H1 (cell line): Measurements from ENCODE around the gene GP1BB. TPM values are rescaled to one million over a fixed set of nuclear protein-coding genes. Genes with fewer than 3 reads are reported as not detected.

Source experiments
- CTCF ChIA-PET: fragments of 300-600 bp; sonication (Branson Sonifier 250); formaldehyde crosslinking; loops from one replicate; lab custom pipeline; 2021; ENCODE audit not compliant: partially characterized antibody; lab: Charles Lee
- POLR2A ChIA-PET: fragments of 300-600 bp; sonication (Branson Sonifier 250); formaldehyde crosslinking; loops from one replicate; lab custom pipeline; 2021; ENCODE audit warnings: inconsistent platforms; ENCODE audit not compliant: partially characterized antibody; lab: Charles Lee
- DNase-seq, 2 experiments: peaks; one replicate each; pipeline versions ENCODE4 v3.0.0 to v3.0.0-alpha.2; 2010 to 2022; ENCODE audit warnings: low spot score in 2 of 2, low read depth in 1 of 2, mixed read lengths in 1 of 2
- FAIRE-seq: peaks from 2 replicates; lab custom pipeline; 2011; peaks lifted over from hg19 to GRCh38; lab: Jason Lieb, UNC
- H2AFZ ChIP-seq: 2 replicates; pipeline ENCODE4 v1.8.1; 2012; ENCODE audit warnings: low read length, inconsistent platforms
- H2AK5ac ChIP-seq: 2 replicates; pipeline ENCODE4 v1.6.1; 2013; ENCODE audit warnings: low read depth, low read length
- H2BK120ac ChIP-seq: replicated peaks from 2 replicates; pipeline ENCODE3; 2013; ENCODE audit warnings: low read depth, low read length, inconsistent platforms
- H2BK12ac ChIP-seq: 2 replicates; pipeline ENCODE4 v1.6.1; 2013; ENCODE audit warnings: low read depth, low read length
- H2BK15ac ChIP-seq: 2 replicates; pipeline ENCODE4 v1.6.1; 2013; ENCODE audit warnings: low read length
- H2BK20ac ChIP-seq: 2 replicates; pipeline ENCODE4 v1.6.1; 2013; ENCODE audit warnings: low read length
- H2BK5ac ChIP-seq: 2 replicates; pipeline ENCODE4 v1.6.1; 2013; ENCODE audit warnings: low read depth, low read length
- H3K14ac ChIP-seq: 2 replicates; pipeline ENCODE4 v1.6.1; 2013; ENCODE audit warnings: inconsistent platforms; ENCODE audit not compliant: insufficient read length
- H3K18ac ChIP-seq: 2 replicates; pipeline ENCODE4 v1.6.1; 2013; ENCODE audit warnings: low read length; ENCODE audit errors: extremely low read depth
- H3K23ac ChIP-seq: 2 replicates; pipeline ENCODE4 v1.6.1; 2013; ENCODE audit warnings: inconsistent platforms; ENCODE audit not compliant: insufficient read length
- H3K23me2 ChIP-seq: 2 replicates; pipeline ENCODE4 v1.6.1; 2013; ENCODE audit warnings: low read depth, low read length
- H3K27ac ChIP-seq: 2 replicates; pipeline ENCODE4 v1.6.1; 2011; ENCODE audit warnings: low read depth, low read length, inconsistent platforms
- H3K27me3 ChIP-seq, 4 experiments: replicated peaks in 1 of 4; 1 replicate in 1 of 4; 2 replicates in 3 of 4; pipeline versions ENCODE4 v1.6.1 to v1.8.1; 2011 to 2013; ENCODE audit warnings: low read length in 3 of 4, mild to moderate bottlenecking in 3 of 4, inconsistent platforms in 2 of 4, mixed read lengths in 2 of 4, moderate library complexity in 1 of 4; ENCODE audit not compliant: control insufficient read depth in 3 of 4, insufficient read depth in 3 of 4; ENCODE audit errors: extremely low read depth in 1 of 4
- H3K36me3 ChIP-seq, 4 experiments: 2 replicates each; pipeline versions ENCODE4 v1.6.1 to v1.8.1; 2011 to 2013; ENCODE audit warnings: mild to moderate bottlenecking in 4 of 4, low read length in 3 of 4, moderate library complexity in 2 of 4, control low read depth in 1 of 4, inconsistent platforms in 1 of 4; ENCODE audit not compliant: insufficient read depth in 4 of 4, control insufficient read depth in 2 of 4
- H3K4ac ChIP-seq: replicated peaks from 2 replicates; pipeline ENCODE3; 2013; ENCODE audit warnings: low read length, low read depth, mixed read lengths, inconsistent platforms; ENCODE audit not compliant: insufficient read length
- H3K4me1 ChIP-seq, 4 experiments: replicated peaks in 1 of 4; 1 replicate in 1 of 4; 2 replicates in 3 of 4; pipeline versions ENCODE4 v1.6.1 to v1.8.1; 2011 to 2013; ENCODE audit warnings: low read length in 3 of 4, inconsistent platforms in 2 of 4, mixed read lengths in 1 of 4; ENCODE audit not compliant: insufficient read depth in 4 of 4, control insufficient read depth in 3 of 4
- H3K4me2 ChIP-seq, 2 experiments: 2 replicates each; pipeline versions ENCODE4 v1.6.1 to v1.8.1; 2011 to 2013; ENCODE audit warnings: low read depth in 2 of 2, low read length in 2 of 2, control low read depth in 1 of 2, inconsistent platforms in 1 of 2, mild to moderate bottlenecking in 1 of 2; ENCODE audit not compliant: insufficient read depth in 1 of 2
- H3K4me3 ChIP-seq, 4 experiments: fragments of 200-600, 300-600 bp in 1 of 4; sonication (generic), shearing (Covaris generic), sonication (Bioruptor Twin) in 1 of 4; 2 replicates each; pipeline versions ENCODE4 v1.5.1 to v1.8.1; 2011 to 2016; ENCODE audit warnings: low read length in 4 of 4, low read depth in 3 of 4, control low read depth in 2 of 4, inconsistent platforms in 2 of 4, mild to moderate bottlenecking in 2 of 4, mixed read lengths in 1 of 4, moderate library complexity in 1 of 4; ENCODE audit not compliant: insufficient read depth in 2 of 4; ENCODE audit errors: extremely low read depth in 1 of 4
- H3K56ac ChIP-seq: replicated peaks from 2 replicates; pipeline ENCODE3; 2013; ENCODE audit warnings: low read depth, mild to moderate bottlenecking, mixed read lengths, low read length, inconsistent platforms; ENCODE audit not compliant: insufficient read length
- H3K79me1 ChIP-seq: 2 replicates; pipeline ENCODE4 v1.6.1; 2013; ENCODE audit warnings: low read depth, low read length, control low read depth
- H3K79me2 ChIP-seq, 2 experiments: 2 replicates each; pipeline versions ENCODE4 v1.6.1 to v1.8.1; 2012 to 2013; ENCODE audit warnings: low read length in 2 of 2, mild to moderate bottlenecking in 2 of 2, inconsistent platforms in 1 of 2; ENCODE audit not compliant: insufficient read depth in 2 of 2, control insufficient read depth in 1 of 2
- H3K9ac ChIP-seq, 4 experiments: replicated peaks in 1 of 4; 1 replicate in 1 of 4; 2 replicates in 3 of 4; pipeline versions ENCODE4 v1.6.1 to v1.8.1; 2011 to 2013; ENCODE audit warnings: low read depth in 3 of 4, low read length in 3 of 4, control low read depth in 2 of 4, mild to moderate bottlenecking in 2 of 4, moderate library complexity in 2 of 4, inconsistent platforms in 1 of 4; ENCODE audit errors: extremely low read depth in 1 of 4
- H3K9me3 ChIP-seq, 2 experiments: 2 replicates each; pipeline versions ENCODE4 v1.6.1 to v1.8.1; 2012 to 2013; ENCODE audit warnings: mild to moderate bottlenecking in 2 of 2, moderate library complexity in 2 of 2, control low read depth in 1 of 2, inconsistent platforms in 1 of 2, low read depth in 1 of 2, low read length in 1 of 2, mixed read lengths in 1 of 2; ENCODE audit not compliant: insufficient read depth in 2 of 2
- H4K20me1 ChIP-seq, 2 experiments: replicated peaks in 1 of 2; 2 replicates each; pipeline versions ENCODE3 to v1.8.1; 2011 to 2013; ENCODE audit warnings: inconsistent platforms in 2 of 2, low read length in 2 of 2, mild to moderate bottlenecking in 1 of 2; ENCODE audit not compliant: insufficient read depth in 2 of 2, control insufficient read depth in 1 of 2
- H4K5ac ChIP-seq: 2 replicates; pipeline ENCODE4 v1.6.1; 2013; ENCODE audit warnings: low read length, low read depth, mixed read lengths, inconsistent platforms; ENCODE audit not compliant: insufficient read length
- H4K8ac ChIP-seq: 2 replicates; pipeline ENCODE4 v1.8.0; 2013; ENCODE audit warnings: mild to moderate bottlenecking, moderate library complexity, low read length, inconsistent platforms; ENCODE audit not compliant: insufficient read depth; ENCODE audit errors: extremely low read depth
- H4K91ac ChIP-seq: replicated peaks from 2 replicates; pipeline ENCODE3; 2013; ENCODE audit warnings: low read length, mixed read lengths, inconsistent platforms; ENCODE audit not compliant: insufficient read length
- BACH1 ChIP-seq: IDR thresholded peaks from 2 replicates; pipeline ENCODE4 v1.6.1; 2012; ENCODE audit warnings: low read length, improper control_type of control experiment
- CREB1 ChIP-seq: IDR thresholded peaks from 2 replicates; pipeline ENCODE4 v1.6.1; 2012; ENCODE audit warnings: inconsistent platforms
- EZH2 ChIP-seq: fragments of 200-600 bp; sonication (generic); IDR thresholded peaks from 2 replicates; pipeline ENCODE4 v1.7.1; 2012; ENCODE audit warnings: low read depth, mild to moderate bottlenecking, moderate library complexity, low read length, inconsistent platforms; ENCODE audit not compliant: severe bottlenecking
- SIN3A ChIP-seq, 2 experiments: IDR thresholded peaks in 1 of 2; conservative IDR thresholded peaks in 1 of 2; 2 replicates each; pipeline ENCODE4 v1.6.1; 2011 to 2012; ENCODE audit warnings: low read length in 2 of 2, improper control_type of control experiment in 1 of 2, low read depth in 1 of 2, mild to moderate bottlenecking in 1 of 2
- SP2 ChIP-seq: IDR thresholded peaks from 2 replicates; pipeline ENCODE4 v1.6.1; 2012; ENCODE audit warnings: mild to moderate bottlenecking, low read length, inconsistent platforms
- WGBS, 2 experiments: shearing (Covaris generic) in 1 of 2; methylation state at CpG; one replicate each; pipeline versions ENCODE4 v1.1.6 to v1.1.7; 2013 to 2015; ENCODE audit warnings: low lambda C conversion rate in 2 of 2, mixed read lengths in 2 of 2, inconsistent platforms in 1 of 2, low coverage in 1 of 2, missing lambda C conversion rate in 1 of 2; ENCODE audit not compliant: insufficient replicate concordance in 2 of 2, insufficient coverage in 1 of 2, insufficient read length in 1 of 2; ENCODE audit errors: extremely low coverage in 1 of 2, missing lambda C conversion rate in 1 of 2; 5-methylcytosine and 5-hydroxymethylcytosine counted together
- polyA plus RNA-seq, 7 experiments: library from polyadenylated mRNA; depleted of rRNA in 3 of 7; stranded (reverse) in 5 of 7; unstranded in 2 of 7; fragments of >200 nt in 5 of 7; fragments of 200-250 nt in 2 of 7; gene quantifications; 1 replicate in 5 of 7; 2 replicates in 1 of 7; 4 replicates in 1 of 7; pipeline versions ENCODE4 v1.2.1 to v1.2.3, GENCODE V29; 2011 to 2013; ENCODE audit warnings: missing spikeins in 2 of 7, mixed read lengths in 2 of 7
- total RNA-seq: library from RNA; stranded (reverse); fragmentation: NEBNext Ultra II Directional; extraction: Animal tissue kit (Norgen Biotek cat#: 25700); gene quantifications from 2 replicates; pipeline ENCODE4 v1.2.1, GENCODE V29; 2021
- TF ChIP-seq, protein P1 (sequence below), 3 experiments: IDR thresholded peaks; 1 replicate in 2 of 3; 2 replicates in 1 of 3; pipeline versions ENCODE4 v1.5.1 to v1.6.1; 2011; ENCODE audit warnings: low read length in 3 of 3, mild to moderate bottlenecking in 3 of 3, inconsistent platforms in 2 of 3, low read depth in 1 of 3, moderate library complexity in 1 of 3; ENCODE audit not compliant: insufficient read depth in 1 of 3; ENCODE audit errors: control extremely low read depth in 1 of 3
- TF ChIP-seq, protein P2 (sequence below): IDR thresholded peaks from 2 replicates; pipeline ENCODE4 v1.6.1; 2012; ENCODE audit warnings: inconsistent platforms

Gene GP1BB
- total and polyA plus RNA-seq, 2 of the 8 experiments (the other 6 are each of a cell fraction or from before 2014, with no cell fraction given) = 0.36 TPM; not detected in 1

DNA sequence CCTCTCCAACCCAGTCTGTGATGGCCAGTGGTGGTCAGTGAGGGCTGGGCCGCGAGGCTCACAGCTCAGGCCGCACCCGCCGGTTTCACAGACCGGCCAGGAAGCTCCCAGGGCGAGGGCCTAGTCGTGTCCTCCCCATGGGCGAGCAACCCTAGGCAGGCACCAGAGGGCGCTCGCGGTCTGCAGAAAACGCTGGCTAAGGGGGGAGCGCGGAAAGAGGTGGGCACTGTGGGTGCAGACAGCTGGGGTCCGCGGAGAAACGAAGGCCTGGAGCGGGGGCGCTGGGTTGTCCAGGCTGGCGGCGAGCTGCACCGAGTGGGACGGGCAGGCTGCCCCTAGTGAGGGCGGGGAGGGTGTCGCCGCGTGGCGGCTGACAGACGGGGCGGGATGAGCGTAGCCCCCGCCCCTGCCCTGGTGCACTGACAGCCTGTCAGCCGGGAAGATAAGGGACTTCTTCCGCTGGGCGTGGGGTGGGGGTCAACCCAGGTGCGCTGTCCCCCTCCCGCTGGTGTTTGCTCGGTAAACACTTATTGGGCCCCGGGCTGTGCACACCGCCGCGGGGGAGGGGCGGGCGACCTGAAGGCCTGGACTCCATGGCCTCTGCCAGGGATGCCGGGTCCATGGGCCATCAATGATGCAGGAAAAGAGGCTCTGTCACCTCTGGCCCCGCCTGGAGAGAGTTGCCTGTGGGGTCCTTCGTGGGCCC is 7.5 kb downstream of the GP1BB start:
- peak overlapping the region; percentile 93 for H4K91ac ChIP-seq
- peaks cover 0 to 4% (median 2%) of the 10 kb centered on the region in 4 experiments; a peak in 2 of 7 replicates for H3K4me1 ChIP-seq
- 15% methylated on average over 46 of the region's 48 CpGs; no CpG with 5 or more reads in 1 of the 2 experiments for WGBS, 2 experiments
- no peak overlapping the region for H2AFZ ChIP-seq
- H2BK20ac ChIP-seq = no peak overlapping the region
- H2BK5ac ChIP-seq = 0 out of 2 replicates have a peak overlapping the region, but pooled peaks have one; percentile 60
- H3K9me3 ChIP-seq = no peaks in the 10 kb centered on the region
- H2BK120ac ChIP-seq = no peak overlapping the region
- H3K4me3 ChIP-seq = peak overlapping the region in 3 of 4 experiments; percentile 13 to 49 (median 29); a peak in 4 of 8 replicates
- no peak overlapping the region for H3K14ac ChIP-seq
- no peak overlapping the region for H3K23ac ChIP-seq
- no peak overlapping the region for H3K18ac ChIP-seq
- no peaks in the 10 kb centered on the region for H3K79me1 ChIP-seq
- peak overlapping the region; percentile 99; the same call in 1 of the 2 replicates for H2BK15ac ChIP-seq
- DNase-seq (peak in 1 of 2 experiments; percentile 97), FAIRE-seq (no peak)
- peak overlapping the region; percentile 97; the same call in 1 of the 2 replicates for H2BK12ac ChIP-seq
- POLR2A ChIA-PET = interaction anchor here (0.6 to 1.2 kb wide), 4 partner anchors 17 to 223 kb away, joined by 3 read pairs; no protein-coding TSS in a partner anchor
- H3K23me2 ChIP-seq = no peaks in the 10 kb centered on the region
- no peak overlapping the region for H3K56ac ChIP-seq
- CTCF ChIA-PET = interaction anchor here (0.6 to 7.0 kb wide), 66 partner anchors 10 to 1950 kb away, joined by 3 to 168 read pairs (median 4); no protein-coding TSS in a partner anchor
- no peaks in the 10 kb centered on the region for H3K79me2 ChIP-seq
- H3K36me3 ChIP-seq = no peaks in the 10 kb centered on the region
- no peak overlapping the region for H3K27ac ChIP-seq
- H4K5ac ChIP-seq = peak overlapping the region; percentile 61
- H2AK5ac ChIP-seq = no peak overlapping the region
- H4K20me1 ChIP-seq = peaks cover 0 to 11% of the 10 kb centered on the region in 2 experiments
- H3K27me3 ChIP-seq = peaks cover 16 to 46% (median 40%) of the 10 kb centered on the region in 4 experiments
- peak overlapping the region; percentile 82 for H4K8ac ChIP-seq
- H3K4ac ChIP-seq = no peak overlapping the region
- H3K4me2 ChIP-seq = peak overlapping the region in 1 of 2 experiments; percentile 79; a peak in 3 of 4 replicates
- no peak overlapping the region for H3K9ac ChIP-seq
- no peak for TF ChIP-seq BACH1
- TF ChIP-seq CREB1 = 0 out of 2 replicates have a peak, but pooled peaks have one; percentile 37
- peak; percentile 47 for TF ChIP-seq EZH2
- peak; percentile 69 to 71; a peak in 1 of 4 replicates for TF ChIP-seq SIN3A (conservative IDR thresholded peaks at IDR 0.05 in 1 of 2, IDR thresholded peaks at IDR 0.05 in 1 of 2; ENCODE audit: low read depth in 1 of 2, low read length in 2 of 2)
- TF ChIP-seq SP2 = no peak
- TF ChIP-seq, protein P1, sequence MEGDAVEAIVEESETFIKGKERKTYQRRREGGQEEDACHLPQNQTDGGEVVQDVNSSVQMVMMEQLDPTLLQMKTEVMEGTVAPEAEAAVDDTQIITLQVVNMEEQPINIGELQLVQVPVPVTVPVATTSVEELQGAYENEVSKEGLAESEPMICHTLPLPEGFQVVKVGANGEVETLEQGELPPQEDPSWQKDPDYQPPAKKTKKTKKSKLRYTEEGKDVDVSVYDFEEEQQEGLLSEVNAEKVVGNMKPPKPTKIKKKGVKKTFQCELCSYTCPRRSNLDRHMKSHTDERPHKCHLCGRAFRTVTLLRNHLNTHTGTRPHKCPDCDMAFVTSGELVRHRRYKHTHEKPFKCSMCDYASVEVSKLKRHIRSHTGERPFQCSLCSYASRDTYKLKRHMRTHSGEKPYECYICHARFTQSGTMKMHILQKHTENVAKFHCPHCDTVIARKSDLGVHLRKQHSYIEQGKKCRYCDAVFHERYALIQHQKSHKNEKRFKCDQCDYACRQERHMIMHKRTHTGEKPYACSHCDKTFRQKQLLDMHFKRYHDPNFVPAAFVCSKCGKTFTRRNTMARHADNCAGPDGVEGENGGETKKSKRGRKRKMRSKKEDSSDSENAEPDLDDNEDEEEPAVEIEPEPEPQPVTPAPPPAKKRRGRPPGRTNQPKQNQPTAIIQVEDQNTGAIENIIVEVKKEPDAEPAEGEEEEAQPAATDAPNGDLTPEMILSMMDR (IDR thresholded peaks at IDR 0.05; ENCODE audit: control extremely low read depth in 1 of 3, insufficient read depth in 1 of 3, low read depth in 1 of 3, low read length in 3 of 3) = peak; percentile 92 to 94 (median 94)
- TF ChIP-seq, protein P2, sequence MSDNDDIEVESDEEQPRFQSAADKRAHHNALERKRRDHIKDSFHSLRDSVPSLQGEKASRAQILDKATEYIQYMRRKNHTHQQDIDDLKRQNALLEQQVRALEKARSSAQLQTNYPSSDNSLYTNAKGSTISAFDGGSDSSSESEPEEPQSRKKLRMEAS = peak; percentile 54; the same call in 1 of the 2 replicates
